Measurements from ENCODE around the gene KYNU.
"Not testable (repeated sequence)": the region's sequence is repeated elsewhere in the genome, so short reads cannot be mapped to it uniquely, and the experiment has no call there.

KYNU gene

DNA sequence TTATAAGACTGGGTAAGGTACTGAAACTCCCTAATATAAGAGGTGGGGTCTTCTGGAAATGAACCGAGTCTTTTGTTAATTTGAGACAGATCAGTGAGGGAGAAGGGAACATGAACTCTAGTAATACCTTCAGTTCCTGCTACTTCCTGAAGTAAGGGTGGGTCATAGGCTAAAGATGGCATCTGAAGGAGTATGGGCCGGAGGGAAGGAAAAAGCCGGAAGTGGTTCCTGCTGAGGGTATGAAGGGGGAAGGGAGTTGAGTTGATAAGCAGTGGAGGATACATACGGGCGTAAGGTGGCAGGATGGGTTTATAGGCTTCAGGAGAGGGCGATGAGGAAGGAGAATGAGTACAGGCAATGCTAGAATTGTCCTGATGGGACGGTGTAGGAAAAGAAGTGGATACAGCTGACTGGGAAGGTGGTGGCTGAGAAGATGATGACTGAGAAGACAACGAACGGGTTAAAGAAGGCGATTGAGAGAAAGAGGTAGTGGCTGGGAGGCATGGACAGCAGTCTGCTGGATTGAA lies 58.2 kb downstream of the KYNU start:
- no peaks in the 10 kb centered on the region for H3K27me3 ChIP-seq (ENCODE audit: control insufficient read depth, insufficient read depth, low read length)
- no peak overlapping the region for H3K27ac ChIP-seq (ENCODE audit: low read depth, low read length)
- no peak overlapping the region for H3K4me3 ChIP-seq (ENCODE audit: low read length)
- no peaks in the 10 kb centered on the region for H3K36me3 ChIP-seq (ENCODE audit: control insufficient read depth, insufficient read depth, low read length)
- H3K9ac ChIP-seq (ENCODE audit: low read length), result no peak overlapping the region
- H3K4me1 ChIP-seq (ENCODE audit: control insufficient read depth, insufficient read depth, low read length), result no peaks in the 10 kb centered on the region

DNA sequence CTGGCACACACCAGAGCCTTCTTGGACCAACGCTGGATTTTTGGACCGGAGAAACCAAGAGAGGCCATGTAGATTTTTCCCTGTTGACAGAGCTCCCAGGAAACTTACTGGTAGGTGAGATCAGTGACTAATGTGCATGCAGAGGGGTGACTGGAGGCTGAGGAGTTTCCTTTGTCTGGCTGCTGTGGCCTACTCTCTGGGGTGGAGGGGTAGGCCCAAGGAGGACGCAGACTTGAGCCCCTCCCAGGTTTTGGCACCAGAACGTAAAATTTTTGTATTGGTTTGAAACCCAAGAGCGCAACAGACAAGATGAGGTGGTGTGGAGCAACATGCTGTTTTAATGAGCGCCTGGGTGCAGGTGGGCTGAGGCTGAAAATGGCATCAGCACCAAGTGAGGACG lies 59.2 kb downstream of the KYNU start:
- Histone ChIP-seq H3K36me3 (ENCODE audit: control insufficient read depth, insufficient read depth, low read length) (no peaks in the 10 kb centered on the region), H3K4me3 (ENCODE audit: low read length) (no peak overlapping the region), H3K9ac (ENCODE audit: low read length) (no peak overlapping the region), H3K4me1 (ENCODE audit: control insufficient read depth, insufficient read depth, low read length) (no peaks in the 10 kb centered on the region), H3K27ac (ENCODE audit: low read depth, low read length) (no peak overlapping the region), H3K27me3 (ENCODE audit: control insufficient read depth, insufficient read depth, low read length) (no peaks in the 10 kb centered on the region)

DNA sequence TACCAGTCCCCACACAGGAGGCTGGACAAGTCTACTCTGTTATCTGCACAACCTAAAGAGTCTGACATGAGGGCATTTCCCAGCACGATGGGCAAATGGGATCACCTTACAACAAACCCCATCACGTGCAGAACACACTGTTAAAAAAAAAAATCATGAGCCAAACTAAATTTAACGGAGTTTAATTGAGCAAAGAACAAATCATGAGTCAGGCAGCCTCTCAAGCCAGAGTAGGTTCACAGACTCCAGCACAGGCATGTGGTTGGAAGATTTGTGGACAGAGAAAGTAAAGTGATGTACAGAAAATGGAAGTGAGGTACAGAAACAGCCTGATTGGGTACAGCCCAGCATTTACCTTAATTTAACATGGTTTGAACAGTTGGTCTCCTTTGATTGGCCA lies 59.9 kb downstream of the KYNU start:
- Histone ChIP-seq H3K4me1 (ENCODE audit: control insufficient read depth, insufficient read depth, low read length) (no peaks in the 10 kb centered on the region), H3K27ac (ENCODE audit: low read depth, low read length) (no peak overlapping the region), H3K27me3 (ENCODE audit: control insufficient read depth, insufficient read depth, low read length) (no peaks in the 10 kb centered on the region), H3K9ac (ENCODE audit: low read length) (no peak overlapping the region), H3K36me3 (ENCODE audit: control insufficient read depth, insufficient read depth, low read length) (no peaks in the 10 kb centered on the region), H3K4me3 (ENCODE audit: low read length) (no peak overlapping the region)

DNA sequence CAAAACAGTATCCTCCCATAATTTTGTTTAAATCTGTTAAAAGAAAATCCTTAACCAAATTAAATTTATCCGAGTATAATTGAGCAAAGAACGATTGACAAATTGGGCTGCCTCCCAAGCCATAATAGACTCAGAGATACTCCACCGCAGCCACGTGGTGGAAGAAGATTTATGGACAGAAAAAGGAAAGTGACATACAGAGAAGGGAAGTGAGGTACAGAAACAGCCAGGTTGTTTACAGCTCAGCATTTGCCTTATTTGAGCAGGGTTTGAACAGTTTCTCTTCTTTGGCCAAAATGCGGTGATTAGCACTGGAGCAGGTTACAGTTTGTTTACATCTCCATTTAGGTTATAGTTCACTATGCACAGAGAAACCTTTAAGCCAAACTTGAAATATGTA lies 60.8 kb downstream of the KYNU start:
- Histone ChIP-seq H3K4me3 (ENCODE audit: low read length) (no peak overlapping the region), H3K36me3 (ENCODE audit: control insufficient read depth, insufficient read depth, low read length) (no peaks in the 10 kb centered on the region), H3K9ac (ENCODE audit: low read length) (no peak overlapping the region), H3K4me1 (ENCODE audit: control insufficient read depth, insufficient read depth, low read length) (no peaks in the 10 kb centered on the region), H3K27ac (ENCODE audit: low read depth, low read length) (no peak overlapping the region), H3K27me3 (ENCODE audit: control insufficient read depth, insufficient read depth, low read length) (no peaks in the 10 kb centered on the region)

DNA sequence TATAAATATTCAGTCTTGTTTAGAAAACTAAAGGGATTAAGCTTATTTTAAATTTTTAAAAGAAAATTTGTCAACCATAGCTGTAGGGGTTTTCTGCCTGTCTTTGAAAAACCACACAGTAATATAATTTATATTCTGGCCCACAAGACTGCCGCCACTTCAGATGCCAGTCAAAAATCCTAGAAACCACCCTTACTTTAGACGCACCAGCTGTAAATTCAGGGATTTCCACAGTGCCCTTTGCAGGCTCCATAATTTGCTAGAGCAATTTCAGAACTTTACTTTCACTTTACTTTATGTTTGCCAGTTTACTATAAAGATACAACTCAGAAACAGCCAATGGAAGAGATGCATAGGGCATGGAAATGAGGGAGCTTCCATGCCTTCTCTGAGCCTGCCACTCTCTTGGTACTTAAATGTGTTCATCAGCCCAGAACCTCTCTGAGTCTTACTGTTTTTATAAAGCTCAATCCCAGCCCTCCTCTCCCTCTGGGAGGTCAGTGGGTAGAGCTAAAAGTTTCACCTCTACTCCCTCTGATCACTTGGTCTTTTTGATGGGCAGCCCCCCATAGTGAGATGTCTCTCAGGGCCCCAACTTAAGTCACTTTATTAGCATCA lies 63.3 kb downstream of the KYNU start:
- H3K9ac ChIP-seq (ENCODE audit: low read length), result no peak overlapping the region
- H3K4me1 ChIP-seq (ENCODE audit: control insufficient read depth, insufficient read depth, low read length), result no peaks in the 10 kb centered on the region
- no peaks in the 10 kb centered on the region for H3K36me3 ChIP-seq (ENCODE audit: control insufficient read depth, insufficient read depth, low read length)
- H3K27ac ChIP-seq (ENCODE audit: low read depth, low read length), result no peak overlapping the region
- H3K4me3 ChIP-seq (ENCODE audit: low read length), result no peak overlapping the region
- H3K27me3 ChIP-seq (ENCODE audit: control insufficient read depth, insufficient read depth, low read length), result no peaks in the 10 kb centered on the region

DNA sequence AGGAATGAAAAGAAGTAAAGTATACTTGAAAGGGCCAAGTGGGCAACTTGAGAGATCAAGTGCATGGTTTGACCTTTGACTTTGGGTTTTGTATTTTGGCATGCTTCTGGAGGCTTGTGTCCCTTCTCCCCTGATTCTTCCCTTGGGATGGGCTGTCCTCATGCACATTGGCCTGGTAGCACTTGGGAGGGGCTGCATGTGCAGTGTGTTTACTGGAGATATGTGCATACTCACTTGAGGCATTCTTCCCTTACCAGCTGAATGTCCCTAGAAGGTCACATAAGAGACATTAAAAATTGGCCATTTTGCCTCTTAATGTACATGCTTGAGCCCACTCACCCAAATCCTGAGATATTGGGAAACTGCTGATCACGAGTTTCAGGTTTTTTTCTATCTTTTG lies 65.2 kb downstream of the KYNU start:
- H3K36me3 ChIP-seq (ENCODE audit: control insufficient read depth, insufficient read depth, low read length), result no peaks in the 10 kb centered on the region
- H3K4me1 ChIP-seq (ENCODE audit: control insufficient read depth, insufficient read depth, low read length), result no peaks in the 10 kb centered on the region
- no peak overlapping the region for H3K27ac ChIP-seq (ENCODE audit: low read depth, low read length)
- no peak overlapping the region for H3K4me3 ChIP-seq (ENCODE audit: low read length)
- H3K27me3 ChIP-seq (ENCODE audit: control insufficient read depth, insufficient read depth, low read length), result no peaks in the 10 kb centered on the region
- no peak overlapping the region for H3K9ac ChIP-seq (ENCODE audit: low read length)

DNA sequence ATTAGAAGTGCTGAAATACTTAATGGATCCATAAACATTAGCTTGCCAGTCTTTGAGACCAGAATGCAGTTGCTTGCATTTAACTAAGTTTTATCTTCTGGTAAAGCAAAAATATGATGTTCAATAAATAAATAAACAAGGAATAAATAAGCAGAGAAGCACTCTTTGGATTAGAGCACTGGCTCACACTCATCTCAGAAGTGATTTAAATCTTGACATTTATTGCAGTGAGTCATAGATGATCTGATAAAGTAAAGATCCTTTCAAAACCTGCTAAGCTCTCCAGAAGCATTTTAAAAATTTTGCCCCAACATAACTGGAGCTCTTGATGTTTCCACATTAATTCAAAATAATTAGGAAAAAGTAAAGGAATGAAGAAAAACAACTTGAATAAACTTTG lies 66.8 kb downstream of the KYNU start:
- H3K9ac ChIP-seq (ENCODE audit: low read length), result no peak overlapping the region
- no peaks in the 10 kb centered on the region for H3K27me3 ChIP-seq (ENCODE audit: control insufficient read depth, insufficient read depth, low read length)
- no peak overlapping the region for H3K4me3 ChIP-seq (ENCODE audit: low read length)
- H3K4me1 ChIP-seq (ENCODE audit: control insufficient read depth, insufficient read depth, low read length), result no peaks in the 10 kb centered on the region
- no peak overlapping the region for H3K27ac ChIP-seq (ENCODE audit: low read depth, low read length)
- H3K36me3 ChIP-seq (ENCODE audit: control insufficient read depth, insufficient read depth, low read length), result no peaks in the 10 kb centered on the region

DNA sequence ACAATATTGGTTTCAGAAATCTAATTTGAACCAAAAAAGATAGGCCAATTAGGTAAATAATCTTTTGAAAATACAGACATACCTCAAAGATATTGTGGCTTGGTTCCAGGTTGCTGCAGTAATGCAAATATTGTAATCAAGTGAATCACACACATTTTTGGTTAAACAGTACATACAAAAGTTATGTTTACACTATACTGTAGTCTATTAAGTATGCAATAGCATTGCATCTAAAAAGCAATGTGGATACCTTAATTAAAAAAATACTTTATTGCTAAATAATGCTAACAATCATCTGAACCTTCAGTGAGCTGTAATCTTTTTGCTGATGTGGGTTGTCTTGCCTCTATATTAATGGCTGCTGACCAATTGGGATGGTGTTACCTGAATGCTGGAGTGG lies 67.3 kb downstream of the KYNU start:
- Histone ChIP-seq H3K9ac (ENCODE audit: low read length) (no peak overlapping the region), H3K27ac (ENCODE audit: low read depth, low read length) (no peak overlapping the region), H3K4me1 (ENCODE audit: control insufficient read depth, insufficient read depth, low read length) (no peaks in the 10 kb centered on the region)

DNA sequence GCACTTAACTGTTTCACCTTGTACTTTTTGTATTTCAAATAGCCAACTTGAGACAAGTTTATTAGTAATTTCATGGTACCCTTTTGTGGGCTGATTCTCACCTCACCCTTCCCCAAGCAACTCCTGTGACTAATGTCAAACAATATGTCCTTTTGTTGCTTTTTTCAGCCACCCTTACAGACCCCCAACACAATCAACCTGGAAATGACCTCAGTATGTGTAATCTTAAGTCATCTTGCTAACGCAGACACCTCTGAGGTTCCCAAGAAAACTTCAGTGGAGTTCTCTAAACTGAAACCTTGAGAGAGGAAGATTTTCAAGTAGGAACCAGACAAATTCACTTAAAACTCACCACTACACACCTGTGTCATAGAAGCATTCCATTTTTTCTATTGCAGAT lies 69.5 kb downstream of the KYNU start:
- Histone ChIP-seq H3K27ac (ENCODE audit: low read depth, low read length) (no peak overlapping the region), H3K36me3 (ENCODE audit: control insufficient read depth, insufficient read depth, low read length) (no peaks in the 10 kb centered on the region), H3K4me1 (ENCODE audit: control insufficient read depth, insufficient read depth, low read length) (no peaks in the 10 kb centered on the region), H3K4me3 (ENCODE audit: low read length) (no peak overlapping the region), H3K27me3 (ENCODE audit: control insufficient read depth, insufficient read depth, low read length) (no peaks in the 10 kb centered on the region), H3K9ac (ENCODE audit: low read length) (no peak overlapping the region)

More for the DNA sequence above, 67.3 kb downstream of the KYNU start:
- Histone ChIP-seq H3K36me3 (ENCODE audit: control insufficient read depth, insufficient read depth, low read length) (no peaks in the 10 kb centered on the region), H3K27me3 (ENCODE audit: control insufficient read depth, insufficient read depth, low read length) (no peaks in the 10 kb centered on the region), H3K4me3 (ENCODE audit: low read length) (no peak overlapping the region)

DNA sequence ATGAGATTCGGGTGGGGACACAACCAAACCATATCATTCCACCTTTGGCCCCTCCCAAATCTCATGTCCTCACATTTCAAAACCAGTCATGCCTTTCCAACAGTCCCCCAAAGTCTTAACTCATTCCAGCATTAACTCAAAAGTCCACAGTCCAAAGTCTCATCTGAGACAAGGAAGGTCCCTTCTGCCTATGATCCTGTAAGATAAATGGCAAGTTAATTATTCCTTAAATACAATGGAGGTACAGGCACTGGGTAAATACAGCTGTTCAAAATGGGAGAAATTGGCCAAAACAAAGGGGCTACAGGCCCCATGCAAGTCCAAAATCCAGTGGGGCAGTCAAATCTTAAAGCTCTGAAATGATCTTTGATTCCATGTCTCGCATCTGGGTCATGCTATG lies 71.3 kb downstream of the KYNU start:
- not testable (repeated sequence) for H3K27ac ChIP-seq (ENCODE audit: low read depth, low read length); H3K9ac ChIP-seq (ENCODE audit: low read length); H3K27me3 ChIP-seq (ENCODE audit: control insufficient read depth, insufficient read depth, low read length); H3K4me3 ChIP-seq (ENCODE audit: low read length); H3K4me1 ChIP-seq (ENCODE audit: control insufficient read depth, insufficient read depth, low read length); H3K36me3 ChIP-seq (ENCODE audit: control insufficient read depth, insufficient read depth, low read length)

DNA sequence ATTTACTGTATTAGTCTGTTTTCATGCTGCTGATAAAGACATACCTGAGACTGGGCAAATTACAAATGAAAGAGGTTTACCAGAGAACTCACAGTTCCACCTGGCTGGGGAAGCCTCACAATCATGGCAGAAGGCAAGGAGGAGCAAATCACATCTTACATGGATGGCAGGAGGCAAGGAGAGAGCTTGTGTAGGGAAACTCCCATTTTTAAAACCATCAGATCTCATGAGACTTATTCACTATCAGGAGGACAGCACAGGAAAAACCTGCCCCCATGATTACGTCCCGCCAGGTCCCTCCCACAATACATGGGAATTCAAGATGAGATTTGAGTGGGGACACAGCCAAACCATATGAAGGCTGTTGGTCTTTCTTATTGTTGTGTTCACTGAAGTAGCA lies 72.9 kb downstream of the KYNU start:
- not testable (repeated sequence) for H3K36me3 ChIP-seq (ENCODE audit: control insufficient read depth, insufficient read depth, low read length); H3K27me3 ChIP-seq (ENCODE audit: control insufficient read depth, insufficient read depth, low read length); H3K4me1 ChIP-seq (ENCODE audit: control insufficient read depth, insufficient read depth, low read length); H3K27ac ChIP-seq (ENCODE audit: low read depth, low read length); H3K9ac ChIP-seq (ENCODE audit: low read length); H3K4me3 ChIP-seq (ENCODE audit: low read length)

DNA sequence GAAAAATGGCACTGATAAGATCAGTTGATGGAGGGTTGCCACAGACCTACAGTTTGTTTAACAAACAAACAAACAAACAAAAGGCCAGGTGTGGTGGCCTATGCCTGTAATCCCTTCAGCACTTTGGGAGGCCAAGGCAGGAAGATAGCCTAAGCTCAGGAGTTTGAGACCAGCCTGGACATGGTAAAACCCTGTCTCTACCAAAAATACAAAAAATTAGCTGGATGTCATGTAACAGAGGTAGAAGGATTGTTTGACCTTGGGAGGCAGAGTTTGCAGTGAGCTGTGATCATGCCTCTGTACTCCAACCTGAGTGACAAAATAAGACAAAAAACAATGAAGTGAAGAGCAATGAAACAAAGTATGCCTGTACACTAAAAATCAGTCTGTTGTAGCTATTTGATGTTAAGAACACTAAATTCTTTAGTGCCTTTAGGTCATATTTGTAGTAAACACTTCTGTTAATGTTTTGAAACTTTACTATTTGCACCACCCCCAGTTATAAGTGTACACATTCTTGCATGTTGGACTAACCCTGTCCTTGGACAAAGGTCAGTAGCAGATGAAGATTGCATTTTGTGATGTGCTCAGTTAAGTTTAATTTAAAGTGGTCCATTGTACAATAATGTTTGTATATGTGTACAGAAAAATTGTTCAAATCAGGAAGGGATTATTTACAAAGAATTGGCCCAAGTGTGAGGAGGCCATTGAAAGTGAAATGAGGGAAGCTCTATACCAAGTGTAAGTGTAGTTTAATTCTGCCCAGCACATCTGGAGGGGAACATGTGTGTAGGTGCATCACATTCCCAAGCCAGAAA lies 73.9 kb downstream of the KYNU start:
- Histone ChIP-seq H3K4me1 (ENCODE audit: control insufficient read depth, insufficient read depth, low read length) (no peaks in the 10 kb centered on the region), H3K27ac (ENCODE audit: low read depth, low read length) (no peak overlapping the region), H3K4me3 (ENCODE audit: low read length) (no peak overlapping the region), H3K9ac (ENCODE audit: low read length) (no peak overlapping the region), H3K36me3 (ENCODE audit: control insufficient read depth, insufficient read depth, low read length) (no peaks in the 10 kb centered on the region), H3K27me3 (ENCODE audit: control insufficient read depth, insufficient read depth, low read length) (no peaks in the 10 kb centered on the region)

DNA sequence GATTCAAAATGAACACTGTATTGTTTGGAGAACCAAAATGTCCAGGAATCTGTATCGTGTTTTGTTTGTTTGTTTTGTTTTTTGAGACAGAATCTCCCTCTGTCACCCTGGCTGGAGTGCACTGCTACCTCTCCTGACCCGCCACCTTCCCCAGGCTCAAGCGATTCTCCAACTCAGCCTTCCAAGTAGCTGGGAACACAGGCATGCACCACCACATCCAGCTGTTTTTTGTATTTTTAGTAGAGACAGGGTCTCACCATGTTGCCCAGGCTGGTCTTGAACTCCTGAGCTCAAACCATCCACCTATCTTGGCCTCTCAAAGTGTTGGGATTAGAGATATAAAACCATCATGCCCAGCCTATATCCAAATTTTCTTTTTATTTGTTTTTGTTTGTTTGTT lies 74.6 kb downstream of the KYNU start:
- no peak overlapping the region for H3K9ac ChIP-seq (ENCODE audit: low read length)
- no peaks in the 10 kb centered on the region for H3K4me1 ChIP-seq (ENCODE audit: control insufficient read depth, insufficient read depth, low read length)
- H3K27me3 ChIP-seq (ENCODE audit: control insufficient read depth, insufficient read depth, low read length), result no peaks in the 10 kb centered on the region
- H3K4me3 ChIP-seq (ENCODE audit: low read length), result no peak overlapping the region
- H3K27ac ChIP-seq (ENCODE audit: low read depth, low read length), result no peak overlapping the region
- no peaks in the 10 kb centered on the region for H3K36me3 ChIP-seq (ENCODE audit: control insufficient read depth, insufficient read depth, low read length)
